HS-27A (cell line): ENCODE data around the gene NTN3.
A peak's percentile ranks its signal among the peaks of the same experiment; 100 is the strongest.

ENCODE experiments used
- DNase-seq: peaks from one replicate; pipeline ENCODE4 v3.0.0-alpha.2; 2012; ENCODE audit warnings: low read depth, missing footprints

Gene NTN3

DNA sequence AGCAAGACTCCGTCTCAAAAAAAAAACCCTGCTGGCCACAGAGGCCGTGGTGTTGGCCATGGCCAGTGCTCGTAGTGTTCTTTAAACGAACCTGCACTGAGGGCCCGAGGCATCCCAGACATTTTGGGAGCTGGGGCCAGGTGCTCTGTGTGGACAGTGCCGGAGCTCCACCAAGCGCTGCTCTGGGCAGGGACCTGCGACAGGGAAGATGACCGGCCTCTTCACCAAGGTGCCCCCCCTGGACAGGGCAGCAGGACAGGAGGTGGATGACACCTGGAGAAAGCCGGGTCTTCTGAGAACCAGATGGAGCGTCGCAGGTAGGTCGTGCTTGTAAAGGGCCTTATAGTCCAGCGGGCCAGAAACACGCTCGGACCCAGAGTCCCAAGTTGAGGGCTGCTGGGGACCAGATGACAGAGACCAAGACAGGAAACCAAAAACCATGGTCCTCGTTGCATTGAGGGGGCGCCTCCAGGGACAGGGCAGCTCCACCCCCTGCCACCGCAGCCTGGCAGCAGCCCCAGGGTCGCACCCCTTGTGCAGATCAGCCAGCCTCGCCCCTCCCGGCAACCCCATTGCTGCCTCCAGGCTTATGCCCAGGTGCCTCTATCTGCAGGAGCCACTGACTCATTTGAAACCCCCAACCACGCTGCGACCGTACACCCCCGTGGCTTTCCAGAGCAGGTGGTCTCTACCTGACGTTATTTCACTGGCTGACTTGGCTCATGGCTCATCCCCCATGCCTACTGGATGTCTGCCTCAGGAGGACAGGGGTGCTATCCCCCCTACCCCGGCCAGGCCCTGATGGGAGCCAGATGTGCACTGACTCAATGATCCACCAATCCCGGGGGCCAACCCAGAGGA is 4.2 kb upstream of the NTN3 start:
- no peak for DNase-seq

DNA sequence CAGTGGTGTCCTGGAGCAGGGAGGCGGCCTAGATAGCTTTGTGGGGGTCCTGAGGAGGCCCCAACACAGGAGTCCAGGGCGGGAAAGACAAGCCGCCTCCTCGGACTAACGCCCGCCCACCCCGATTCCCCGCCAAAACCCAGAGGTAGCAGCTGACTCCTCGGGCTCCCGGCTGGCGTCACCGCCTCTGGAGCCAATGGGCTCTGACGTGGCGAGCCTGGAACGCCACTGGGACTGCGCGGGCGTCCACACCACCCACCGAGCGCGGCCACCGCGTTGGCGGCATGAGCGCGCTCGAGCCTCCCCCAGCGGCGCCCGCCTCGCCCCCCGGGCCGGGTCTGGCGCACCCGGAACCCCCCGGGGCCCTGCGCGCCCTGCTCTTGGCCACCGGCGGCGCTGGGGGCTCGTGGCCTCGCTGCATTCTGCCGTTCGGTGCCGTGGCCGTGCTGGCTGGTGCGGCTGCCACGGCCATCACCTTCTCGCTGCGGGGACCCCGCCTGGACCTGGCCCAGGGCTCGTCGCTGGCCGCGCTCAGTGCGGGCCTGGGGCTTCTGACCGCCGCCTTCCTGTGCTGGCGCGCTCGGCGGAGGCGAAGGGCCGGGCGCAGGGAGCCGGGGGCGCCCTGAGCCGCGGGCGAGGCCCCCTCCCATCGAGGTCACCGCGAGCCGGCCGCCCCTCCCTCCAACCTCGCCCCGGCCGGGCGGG is 3.4 kb upstream of the NTN3 start:
- peak; percentile 47 for DNase-seq

DNA sequence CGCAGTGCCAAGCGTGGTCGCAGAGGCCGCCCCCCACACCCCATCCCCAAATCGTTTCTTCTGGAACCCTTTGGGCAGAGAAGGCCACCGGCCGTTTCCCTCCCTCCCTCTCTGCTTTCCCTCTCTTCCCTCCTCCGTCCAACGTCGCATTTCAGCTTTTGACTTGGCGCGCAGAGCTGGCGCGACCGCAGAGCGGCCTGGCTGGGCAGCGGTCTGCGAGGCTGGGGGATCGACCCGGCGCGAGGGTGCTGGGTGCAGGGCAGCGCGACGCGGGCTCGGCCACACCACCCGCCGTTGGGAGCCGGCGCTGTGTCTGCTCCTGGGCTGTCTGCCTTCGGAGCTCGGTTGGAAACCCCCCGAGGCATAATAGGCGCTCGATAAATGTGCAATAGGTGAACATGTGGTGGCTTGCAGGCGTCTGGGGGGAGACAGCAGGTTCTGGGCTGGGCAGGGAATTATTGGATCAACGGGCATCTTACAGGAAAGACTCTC is 2.8 kb upstream of the NTN3 start:
- no peak for DNase-seq

DNA sequence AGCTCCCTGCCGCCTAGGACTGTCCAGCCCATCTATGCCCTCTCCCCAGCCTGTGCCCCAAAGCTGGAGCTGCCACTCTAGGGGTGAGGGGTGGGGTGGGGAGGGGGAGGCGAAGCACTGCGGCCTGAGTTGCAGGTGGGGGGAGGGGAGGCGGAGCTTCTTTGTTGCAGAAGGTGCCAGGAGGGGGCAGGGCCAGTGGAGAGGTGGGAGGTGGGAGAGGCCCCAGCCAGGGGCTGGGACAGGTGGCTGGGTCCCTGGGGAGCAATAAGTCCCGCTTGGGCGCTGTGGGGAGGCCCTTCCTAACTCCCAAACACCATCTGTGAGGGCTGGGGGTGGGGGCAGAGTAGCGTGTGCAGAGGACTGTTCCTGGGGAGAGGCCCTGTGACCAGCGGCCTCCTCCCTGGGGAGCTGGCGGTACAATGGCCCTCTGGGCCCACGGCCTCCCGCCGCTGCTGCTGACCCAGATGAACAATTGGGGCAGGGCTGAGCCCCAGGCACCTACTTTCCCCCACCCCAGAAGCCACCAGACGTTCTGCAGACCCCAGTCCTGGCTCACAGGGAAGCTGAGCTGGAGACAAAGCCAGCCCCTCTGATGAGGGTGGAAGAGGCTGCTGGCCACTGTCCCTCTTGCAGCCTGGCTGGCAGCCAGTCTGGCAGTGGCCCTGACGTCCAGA is 2.2 kb upstream of the NTN3 start:
- no peak for DNase-seq

DNA sequence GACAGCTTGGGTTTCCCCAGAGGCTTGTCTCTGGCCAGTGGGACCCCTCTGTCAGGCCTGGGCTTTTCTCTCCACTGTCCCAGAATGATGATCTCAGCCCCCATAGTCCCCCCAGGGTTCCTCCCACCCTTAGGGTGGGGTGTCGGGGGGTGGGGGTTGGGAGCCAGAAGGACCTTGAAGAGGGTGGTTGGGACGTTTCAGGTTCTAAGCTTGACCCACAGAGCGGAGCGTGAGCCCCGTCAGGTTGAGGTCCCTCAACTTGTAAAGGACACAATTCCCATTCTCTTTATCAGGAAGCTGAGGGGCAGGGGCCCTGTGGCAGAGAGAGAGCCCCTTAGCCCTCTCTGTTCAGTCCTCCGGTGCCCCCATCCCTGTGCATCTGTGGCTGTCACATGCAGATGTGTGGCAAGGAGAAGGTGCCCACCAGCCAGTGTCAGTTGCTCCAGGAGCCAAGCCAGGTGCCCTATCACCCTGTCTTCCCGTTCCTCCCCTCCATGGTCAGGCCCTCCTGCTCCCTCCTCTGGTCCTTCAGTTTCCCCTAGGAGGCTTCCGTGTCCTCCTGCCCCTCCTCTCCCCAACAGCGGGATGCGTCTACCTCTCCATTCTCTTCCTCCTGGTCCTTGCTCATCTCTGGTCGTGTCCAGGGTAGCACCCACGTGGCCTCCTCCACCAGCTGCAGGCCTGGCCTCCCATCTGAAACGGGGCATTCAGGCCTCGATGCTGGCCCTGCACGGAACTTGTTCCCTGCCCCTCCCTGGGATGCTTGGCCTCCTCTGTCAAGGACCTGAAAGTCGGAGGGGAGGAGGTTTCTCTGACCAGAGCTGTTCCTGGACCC is 1.5 kb upstream of the NTN3 start:
- DNase-seq, result no peak

DNA sequence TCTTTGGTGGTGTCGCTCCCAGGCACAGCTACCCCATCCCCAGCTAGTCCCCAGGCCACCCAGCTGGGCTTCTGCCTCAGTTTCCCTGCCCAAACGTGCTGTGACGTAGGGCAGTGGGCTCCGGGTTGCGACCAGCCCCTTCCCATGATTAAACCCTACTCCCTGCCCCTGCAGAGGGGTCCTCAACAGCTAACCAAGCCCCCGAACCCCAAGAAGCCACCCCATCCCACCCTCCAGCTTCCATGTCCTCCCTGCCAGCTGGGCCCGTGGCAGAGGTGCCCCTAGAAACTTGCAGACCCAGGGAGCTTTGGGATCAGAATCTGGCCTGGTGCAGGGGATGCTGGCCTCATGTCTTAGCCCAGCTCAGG is 879 bp upstream of the NTN3 start:
- no peak for DNase-seq

DNA sequence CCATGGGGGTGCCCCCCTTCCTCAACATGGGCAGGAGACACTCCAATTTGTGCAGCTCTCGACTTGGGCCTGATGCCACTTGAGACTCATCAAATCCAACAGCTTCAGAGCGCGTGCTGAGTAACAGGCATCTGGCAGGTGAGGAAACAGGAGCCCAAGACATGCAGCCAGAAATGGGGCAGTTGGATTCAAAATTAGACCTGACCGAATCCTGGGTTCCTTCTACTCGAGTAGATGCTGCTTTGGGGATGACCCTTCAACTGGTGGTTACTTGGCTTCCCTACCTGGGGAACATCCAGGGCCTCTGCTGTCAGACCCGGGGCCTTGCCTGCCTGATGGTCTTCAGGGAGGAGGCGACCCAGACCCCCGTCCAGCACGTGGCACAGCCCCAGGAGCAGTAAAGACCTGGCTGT is 488 bp upstream of the NTN3 start:
- no peak for DNase-seq

DNA sequence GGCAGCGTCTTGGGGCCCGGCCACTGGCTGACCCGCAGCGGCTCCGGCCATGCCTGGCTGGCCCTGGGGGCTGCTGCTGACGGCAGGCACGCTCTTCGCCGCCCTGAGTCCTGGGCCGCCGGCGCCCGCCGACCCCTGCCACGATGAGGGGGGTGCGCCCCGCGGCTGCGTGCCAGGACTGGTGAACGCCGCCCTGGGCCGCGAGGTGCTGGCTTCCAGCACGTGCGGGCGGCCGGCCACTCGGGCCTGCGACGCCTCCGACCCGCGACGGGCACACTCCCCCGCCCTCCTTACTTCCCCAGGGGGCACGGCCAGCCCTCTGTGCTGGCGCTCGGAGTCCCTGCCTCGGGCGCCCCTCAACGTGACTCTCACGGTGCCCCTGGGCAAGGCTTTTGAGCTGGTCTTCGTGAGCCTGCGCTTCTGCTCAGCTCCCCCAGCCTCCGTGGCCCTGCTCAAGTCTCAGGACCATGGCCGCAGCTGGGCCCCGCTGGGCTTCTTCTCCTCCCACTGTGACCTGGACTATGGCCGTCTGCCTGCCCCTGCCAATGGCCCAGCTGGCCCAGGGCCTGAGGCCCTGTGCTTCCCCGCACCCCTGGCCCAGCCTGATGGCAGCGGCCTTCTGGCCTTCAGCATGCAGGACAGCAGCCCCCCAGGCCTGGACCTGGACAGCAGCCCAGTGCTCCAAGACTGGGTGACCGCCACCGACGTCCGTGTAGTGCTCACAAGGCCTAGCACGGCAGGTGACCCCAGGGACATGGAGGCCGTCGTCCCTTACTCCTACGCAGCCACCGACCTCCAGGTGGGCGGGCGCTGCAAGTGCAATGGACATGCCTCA is 773 bp downstream of the NTN3 start:
- no peak for DNase-seq

DNA sequence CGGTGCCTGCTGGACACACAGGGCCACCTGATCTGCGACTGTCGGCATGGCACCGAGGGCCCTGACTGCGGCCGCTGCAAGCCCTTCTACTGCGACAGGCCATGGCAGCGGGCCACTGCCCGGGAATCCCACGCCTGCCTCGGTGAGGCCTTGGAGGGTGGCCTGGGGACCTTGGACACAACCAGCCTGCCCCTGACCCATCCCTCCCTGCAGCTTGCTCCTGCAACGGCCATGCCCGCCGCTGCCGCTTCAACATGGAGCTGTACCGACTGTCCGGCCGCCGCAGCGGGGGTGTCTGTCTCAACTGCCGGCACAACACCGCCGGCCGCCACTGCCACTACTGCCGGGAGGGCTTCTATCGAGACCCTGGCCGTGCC is 1.4 kb downstream of the NTN3 start:
- no peak for DNase-seq

DNA sequence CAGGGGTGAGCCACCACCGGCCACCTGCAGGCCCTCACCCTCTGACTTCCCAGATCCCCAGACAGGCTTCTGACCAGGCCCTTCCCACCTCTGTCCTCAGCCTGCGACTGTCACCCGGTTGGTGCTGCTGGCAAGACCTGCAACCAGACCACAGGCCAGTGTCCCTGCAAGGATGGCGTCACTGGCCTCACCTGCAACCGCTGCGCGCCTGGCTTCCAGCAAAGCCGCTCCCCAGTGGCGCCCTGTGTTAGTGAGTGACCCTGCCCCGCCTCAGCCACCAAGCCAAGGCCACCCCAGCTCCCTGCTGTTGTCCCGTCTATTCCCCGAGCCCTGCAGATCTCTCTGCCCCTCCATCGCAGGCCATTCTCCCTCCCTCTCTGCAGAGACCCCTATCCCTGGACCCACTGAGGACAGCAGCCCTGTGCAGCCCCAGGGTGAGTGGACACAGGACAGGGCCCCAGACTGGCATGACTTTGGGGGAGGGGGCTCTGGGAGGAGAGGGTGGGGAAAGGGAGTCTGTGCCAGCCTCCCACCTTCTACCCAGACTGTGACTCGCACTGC is 1.9 kb downstream of the NTN3 start:
- no peak for DNase-seq

DNA sequence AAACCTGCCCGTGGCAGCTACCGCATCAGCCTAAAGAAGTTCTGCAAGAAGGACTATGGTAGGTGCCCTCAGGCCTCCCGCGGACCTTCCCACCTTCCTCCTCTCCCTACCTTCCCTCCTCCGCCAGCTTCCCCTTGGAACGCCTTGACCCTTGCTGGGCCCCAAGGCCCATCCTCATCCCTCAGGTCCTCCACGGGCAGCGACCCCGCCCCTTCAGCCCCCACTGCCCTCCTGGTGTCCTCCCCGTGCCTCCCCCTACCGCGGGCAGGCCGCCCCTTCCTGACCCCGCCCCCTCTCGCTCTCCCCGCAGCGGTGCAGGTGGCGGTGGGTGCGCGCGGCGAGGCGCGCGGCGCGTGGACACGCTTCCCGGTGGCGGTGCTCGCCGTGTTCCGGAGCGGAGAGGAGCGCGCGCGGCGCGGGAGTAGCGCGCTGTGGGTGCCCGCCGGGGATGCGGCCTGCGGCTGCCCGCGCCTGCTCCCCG is 2.4 kb downstream of the NTN3 start:
- no peak for DNase-seq

DNA sequence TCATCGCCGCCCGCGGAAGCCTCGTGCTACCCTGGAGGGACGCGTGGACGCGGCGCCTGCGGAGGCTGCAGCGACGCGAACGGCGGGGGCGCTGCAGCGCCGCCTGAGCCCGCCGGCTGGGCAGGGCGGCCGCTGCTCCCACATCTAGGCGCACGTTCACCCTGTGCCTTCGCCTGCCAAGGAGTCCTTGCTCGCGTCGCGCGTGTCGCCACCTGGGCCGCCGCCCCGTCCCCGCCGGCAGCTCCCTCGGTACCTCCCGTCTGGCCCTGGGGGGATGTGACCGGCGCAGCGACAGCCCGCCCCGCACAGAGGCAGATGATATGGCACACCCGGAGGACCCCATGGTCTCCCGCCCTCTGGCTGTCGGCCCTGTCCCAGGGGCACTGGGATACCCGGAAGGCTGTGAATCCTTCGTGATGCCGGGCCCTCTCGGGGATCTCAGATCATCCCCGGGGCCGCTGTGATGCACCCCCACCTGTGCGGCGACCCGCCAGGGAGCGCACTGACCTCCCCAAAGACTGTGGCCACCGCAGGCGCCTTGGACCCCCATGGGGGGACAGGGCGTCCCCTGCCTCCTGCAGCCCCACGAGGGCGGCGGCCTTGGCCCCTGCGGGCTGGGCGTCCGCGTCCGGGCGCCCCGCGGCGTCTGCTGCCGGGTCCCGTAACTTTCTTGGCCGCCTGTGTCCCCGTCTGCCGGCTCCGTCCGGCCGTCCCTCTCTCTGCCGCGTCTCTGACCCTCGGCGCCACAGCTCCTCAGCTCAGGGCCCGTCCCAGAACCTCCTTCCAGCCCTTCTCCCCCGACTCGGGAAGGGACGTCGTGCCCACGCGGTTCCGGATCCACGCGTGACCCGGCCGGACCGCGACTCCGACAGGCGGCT is 3.1 kb downstream of the NTN3 start:
- DNase-seq, result no peak

DNA sequence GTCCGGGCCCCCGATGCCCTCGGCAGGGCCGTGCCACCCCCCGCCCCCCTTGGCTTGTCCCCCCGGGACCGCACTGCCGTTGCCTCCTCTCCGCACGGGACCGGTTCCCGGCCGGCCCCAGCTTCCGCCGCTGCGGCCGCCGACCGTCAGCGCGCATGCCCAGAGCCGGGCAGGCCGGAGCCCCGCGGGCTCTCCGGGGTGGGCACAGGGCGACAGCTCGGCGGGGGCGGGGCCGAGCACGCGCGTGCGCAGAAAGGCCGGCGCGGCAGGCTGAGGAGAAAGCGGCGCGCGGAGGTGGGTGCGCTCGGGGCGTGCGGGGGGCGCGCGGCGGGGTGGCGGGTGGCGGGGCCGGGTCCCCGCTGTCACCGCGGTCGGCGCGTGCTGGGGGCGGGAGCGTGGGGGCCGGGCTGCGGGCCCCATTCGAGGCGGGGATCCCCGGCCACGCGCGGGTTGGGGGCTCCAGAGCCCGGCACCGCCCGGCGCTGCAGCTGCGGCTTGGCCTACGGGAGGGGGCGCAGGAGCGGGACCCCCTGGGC is 3.8 kb downstream of the NTN3 start, which contains the start of gene TBC1D24:
Gene TBC1D24 (plus strand): TSS at position 251 of the 536 bp plus-strand sequence. CDS start 21,022 bp downstream, outside the sequence.
- DNase-seq, result no peak

DNA sequence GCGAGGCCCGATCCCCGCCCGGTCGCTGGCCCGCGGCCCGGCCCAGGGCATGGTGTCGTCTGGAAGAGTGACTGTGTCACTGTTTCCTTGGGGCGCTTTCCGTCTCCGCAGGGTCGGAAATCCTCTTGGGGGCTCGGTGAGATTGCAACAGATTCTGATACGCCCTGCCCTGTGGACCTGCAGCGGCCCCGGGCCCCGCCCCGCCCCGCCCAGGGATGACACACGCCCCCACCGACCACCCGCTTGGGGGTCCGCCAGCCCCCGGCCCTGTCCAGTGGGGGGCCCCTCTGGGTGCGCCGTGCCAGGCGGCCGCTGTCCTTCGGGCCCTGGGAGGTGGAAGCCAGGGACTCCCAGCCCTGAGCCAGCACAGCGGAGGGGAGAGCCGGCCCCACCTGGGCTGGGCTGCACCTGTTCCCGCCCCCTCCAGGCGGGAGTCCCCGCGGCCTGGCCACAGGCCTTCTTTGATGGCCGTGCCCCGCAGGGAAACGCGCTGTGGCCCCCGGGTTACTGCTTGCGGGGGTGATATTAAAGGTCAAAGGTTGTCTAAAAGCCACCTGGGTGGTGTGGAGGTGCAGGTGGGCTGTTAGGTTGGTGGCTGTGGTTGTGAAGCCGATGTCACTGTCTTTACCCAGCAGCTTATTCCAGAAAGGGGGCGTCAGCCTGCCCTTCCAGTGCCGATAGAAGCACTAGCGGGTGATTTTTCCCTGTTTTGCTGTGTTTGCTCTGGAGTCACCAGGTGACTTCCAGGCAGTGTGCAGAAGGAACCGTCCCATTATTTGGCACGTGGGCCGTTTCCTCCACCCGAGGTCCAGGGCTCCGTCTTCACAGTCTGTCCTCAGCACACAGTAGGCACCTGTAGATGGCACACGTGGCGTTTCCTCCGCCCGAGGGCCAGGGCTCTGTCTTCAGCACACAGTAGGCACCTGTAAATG is 4.6 kb downstream of the NTN3 start:
- DNase-seq, result no peak

DNA sequence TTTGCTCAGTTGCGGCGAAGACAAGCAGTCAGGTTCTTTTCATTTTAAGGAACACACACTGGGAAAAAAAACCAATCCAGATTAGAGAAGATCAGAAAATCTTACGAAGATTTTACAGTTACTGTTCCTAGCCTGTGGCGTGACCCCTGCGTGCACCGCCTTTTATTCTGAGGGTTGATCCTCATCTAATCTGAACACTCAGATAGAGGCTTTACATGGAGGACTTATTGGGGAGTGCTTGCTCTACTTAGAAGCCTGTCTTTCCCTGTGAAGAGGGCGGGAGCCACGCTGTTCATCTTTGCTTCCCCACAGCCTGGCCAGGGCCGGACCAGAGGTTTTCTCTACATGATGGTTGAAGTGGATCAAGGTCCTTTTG is 5.2 kb downstream of the NTN3 start:
- no peak for DNase-seq

DNA sequence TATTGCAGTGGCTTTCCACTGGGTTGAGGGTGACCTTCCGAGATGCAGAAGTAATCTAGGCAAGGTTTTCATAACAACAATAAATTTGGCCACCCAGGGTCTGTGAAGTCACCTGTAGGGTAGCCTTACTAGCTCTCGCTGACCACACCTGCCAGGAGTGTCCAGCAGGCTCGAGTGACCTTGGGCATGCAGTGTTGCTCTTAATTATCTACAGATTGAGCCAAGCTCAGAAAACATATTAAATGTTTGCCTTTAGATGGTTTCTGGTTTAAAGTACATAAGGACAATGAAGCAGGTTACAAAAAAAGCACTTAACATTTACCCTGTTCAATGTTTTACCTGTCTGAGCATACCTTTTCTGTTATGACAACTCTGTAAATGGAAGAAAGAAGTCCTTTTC is 5.6 kb downstream of the NTN3 start:
- no peak for DNase-seq

DNA sequence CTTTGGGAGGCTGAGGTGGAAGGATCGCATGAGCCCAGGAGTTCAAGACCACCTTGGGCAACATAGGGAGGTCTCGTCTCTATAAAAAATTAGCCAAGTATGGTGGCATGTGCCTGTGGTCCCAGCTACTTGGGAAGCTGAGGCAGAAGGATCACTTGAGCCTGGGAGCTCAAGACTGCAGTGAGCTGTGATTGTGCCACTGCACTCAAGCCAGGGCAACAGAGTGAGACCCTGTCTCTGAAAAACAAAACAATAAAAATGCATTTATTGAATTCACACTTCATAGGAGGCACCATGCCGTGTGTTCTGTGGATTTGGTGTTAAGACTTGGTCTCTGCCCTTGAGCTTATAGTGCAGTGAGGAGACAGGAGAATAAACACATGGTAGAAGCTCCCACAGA is 6.2 kb downstream of the NTN3 start:
- DNase-seq, result no peak

DNA sequence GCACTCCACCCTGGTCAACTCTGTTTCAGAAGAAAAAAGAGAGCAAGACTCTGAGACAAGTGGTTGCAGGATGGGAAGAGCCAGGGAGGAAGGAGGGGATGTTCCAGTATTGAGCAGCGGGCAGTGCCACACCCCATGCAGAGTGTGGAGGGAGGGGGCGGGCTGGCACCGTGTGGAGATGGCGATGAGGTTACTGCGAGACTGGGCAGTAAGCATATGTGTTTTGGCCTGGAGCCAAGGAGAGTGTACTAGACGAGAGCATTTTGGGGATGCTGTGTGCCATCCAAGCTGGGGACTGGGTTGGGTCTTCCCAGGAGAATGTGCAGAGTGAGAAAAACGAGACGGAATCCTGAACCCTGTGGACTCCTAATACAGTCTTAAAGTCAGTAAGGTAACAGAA is 7.2 kb downstream of the NTN3 start:
- DNase-seq, result no peak
